EH (cell line): ENCODE data around the gene HS6ST2.
"Not testable (repeated sequence)": the region's sequence is repeated elsewhere in the genome, so short reads cannot be mapped to it uniquely, and the experiment has no call there.

ENCODE experiments used
- DNase-seq: peaks from one replicate; pipeline ENCODE4 v3.0.0-alpha.2; 2015; ENCODE audit warnings: low read depth

The HS6ST2 gene

GRCh38 chrX:132940727-132941327 is 17.6 kb downstream of the HS6ST2 start:
- no peak for DNase-seq

- DNase-seq: no peak
Observed at GRCh38 chrX:132933170-132933569, 25.3 kb downstream of the HS6ST2 start.

GRCh38 chrX:132924426-132924825 is 34.0 kb downstream of the HS6ST2 start:
- no peak for DNase-seq

- no peak for DNase-seq
Observed at GRCh38 chrX:132918523-132918922, 39.9 kb downstream of the HS6ST2 start.

- no peak for DNase-seq
Observed at GRCh38 chrX:132916349-132916748, 42.1 kb downstream of the HS6ST2 start.

GRCh38 chrX:132909643-132910042 is 48.8 kb downstream of the HS6ST2 start:
- no peak for DNase-seq

- DNase-seq: no peak
Observed at GRCh38 chrX:132908891-132909290, 49.5 kb downstream of the HS6ST2 start.

GRCh38 chrX:132900633-132901293 is 57.7 kb downstream of the HS6ST2 start:
- DNase-seq: no peak

GRCh38 chrX:132887569-132887968 is 70.9 kb downstream of the HS6ST2 start:
- no peak for DNase-seq

- DNase-seq: no peak
Observed at GRCh38 chrX:132883358-132883915, 75.0 kb downstream of the HS6ST2 start.

- DNase-seq: not testable (repeated sequence)
Observed at GRCh38 chrX:132880753-132881152, 77.7 kb downstream of the HS6ST2 start.

- no peak for DNase-seq
Observed at GRCh38 chrX:132877954-132878536, 80.4 kb downstream of the HS6ST2 start.

- no peak for DNase-seq
Observed at GRCh38 chrX:132876523-132877338, 81.7 kb downstream of the HS6ST2 start.

- no peak for DNase-seq
Observed at GRCh38 chrX:132875650-132876522, 82.5 kb downstream of the HS6ST2 start.

GRCh38 chrX:132862562-132862961 is 95.9 kb downstream of the HS6ST2 start:
- DNase-seq: no peak

GRCh38 chrX:132861076-132861475 is 97.4 kb downstream of the HS6ST2 start:
- DNase-seq: no peak

GRCh38 chrX:132860200-132860599 is 98.2 kb downstream of the HS6ST2 start:
- DNase-seq: no peak

- DNase-seq: no peak
Observed at GRCh38 chrX:132858018-132858417, 100.4 kb downstream of the HS6ST2 start.

GRCh38 chrX:132855780-132856341 is 102.6 kb downstream of the HS6ST2 start:
- no peak for DNase-seq

GRCh38 chrX:132853040-132853439 is 105.4 kb downstream of the HS6ST2 start:
- no peak for DNase-seq
